Measurements from ENCODE around the gene ESYT2.

ESYT2 gene

DNA sequence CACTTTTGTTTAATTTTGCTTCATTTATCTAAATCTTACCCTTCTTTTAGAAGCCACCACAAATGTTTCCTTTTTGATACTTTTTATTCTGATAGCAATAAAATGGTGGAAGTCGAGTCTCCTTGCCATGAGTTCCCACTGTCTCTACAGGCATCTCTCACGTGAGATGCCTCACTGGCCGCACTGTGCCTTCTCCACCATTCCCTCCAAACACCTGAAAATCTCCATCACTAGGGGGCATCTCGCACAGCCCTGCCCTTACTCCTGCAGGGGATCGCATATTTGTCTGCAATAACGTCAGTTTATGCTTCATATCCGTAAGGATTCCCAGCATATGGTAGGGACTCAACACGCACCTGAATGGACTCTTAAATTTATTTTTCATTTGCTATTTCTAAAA, 68.4 kb downstream of the ESYT2 start:
- peak; percentile 54 for DNase-seq

DNA sequence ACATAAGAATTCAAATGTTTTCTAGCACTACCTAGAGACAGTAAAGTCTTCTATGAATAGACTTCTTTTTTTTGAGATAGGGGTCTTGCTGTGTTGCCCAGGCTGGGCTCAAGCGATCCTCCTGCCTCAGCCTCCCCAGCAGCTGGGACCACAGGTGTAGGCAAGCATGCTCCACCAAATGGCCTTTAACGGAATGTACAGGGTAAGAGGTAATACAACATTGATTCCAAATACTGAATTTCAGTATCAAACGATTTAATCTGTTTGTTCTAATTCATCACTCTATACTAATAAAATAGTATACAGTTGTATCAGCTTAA, 68.9 kb downstream of the ESYT2 start:
- no peak for DNase-seq

DNA sequence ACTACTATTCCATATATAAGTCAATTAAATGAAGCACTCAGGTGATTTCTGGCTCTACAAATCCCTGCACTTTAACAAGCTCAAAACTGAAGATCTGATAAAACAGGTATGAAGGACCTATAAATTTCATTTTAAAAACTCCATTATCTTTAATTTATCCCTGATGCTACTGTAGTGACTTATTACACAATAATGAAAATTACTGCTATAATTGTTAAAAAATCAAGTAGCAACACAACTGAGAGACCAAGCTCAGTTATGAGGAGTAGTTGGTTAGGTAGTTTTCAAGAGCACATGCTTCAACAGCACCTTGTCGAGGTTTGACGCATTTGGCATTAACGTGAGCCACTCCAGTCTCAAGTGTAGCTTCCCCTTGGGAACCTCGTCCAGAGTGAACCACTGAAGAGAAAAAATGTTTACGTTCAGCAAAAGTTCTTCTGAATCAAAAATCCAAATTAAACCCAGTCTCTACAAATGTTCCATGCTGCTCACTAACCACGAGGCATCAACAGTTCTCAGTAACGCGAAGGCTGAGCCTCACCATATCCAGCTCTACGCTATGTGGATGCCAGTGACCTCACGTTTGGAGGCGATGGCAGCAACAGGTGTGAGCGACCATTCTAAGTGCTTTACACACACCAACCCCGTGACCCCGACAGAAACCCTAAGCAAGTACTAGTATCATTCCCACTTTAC, 69.4 kb downstream of the ESYT2 start:
- no peak for DNase-seq

GRCh38 chr7:158759245-158759614, 70.1 kb downstream of the ESYT2 start:
- DNase-seq, result no peak

DNA sequence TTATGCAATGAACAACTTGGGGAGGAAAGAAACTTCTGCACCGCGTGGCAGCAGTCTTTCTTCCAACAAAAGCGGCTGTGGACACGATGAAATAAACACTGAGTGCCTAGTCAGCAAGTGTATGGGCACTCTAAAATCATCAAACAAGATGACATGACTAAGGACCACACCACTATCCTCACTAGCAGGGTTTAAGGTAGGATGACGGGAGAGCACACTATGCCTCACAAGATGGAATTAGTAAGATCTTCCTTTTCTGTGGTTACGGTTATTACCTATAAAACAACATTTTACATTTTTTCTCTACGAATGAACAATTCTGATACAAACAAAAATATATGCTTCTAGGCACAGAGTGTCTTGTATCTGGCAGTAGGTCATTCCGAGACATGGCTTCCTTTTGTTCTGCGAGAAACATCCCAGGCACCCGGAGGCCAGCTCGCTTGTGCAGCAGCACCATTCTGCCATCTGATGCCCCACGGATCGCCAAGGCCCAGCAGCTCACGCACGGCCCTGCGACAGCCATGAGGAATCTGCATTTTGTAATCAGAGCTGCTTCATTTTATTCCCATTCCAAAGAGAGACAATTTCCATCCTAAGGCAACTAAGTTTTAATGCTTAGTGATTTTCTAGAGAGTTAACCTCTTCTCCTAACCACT, 70.6 kb downstream of the ESYT2 start:
- no peak for DNase-seq

GRCh38 chr7:158757404-158757989, 71.8 kb downstream of the ESYT2 start:
- DNase-seq, result no peak

- DNase-seq, result no peak
Measured at GRCh38 chr7:158754746-158755444, 74.4 kb downstream of the ESYT2 start.

- no peak for DNase-seq
Measured at GRCh38 chr7:158753900-158754299, 75.4 kb downstream of the ESYT2 start.

DNA sequence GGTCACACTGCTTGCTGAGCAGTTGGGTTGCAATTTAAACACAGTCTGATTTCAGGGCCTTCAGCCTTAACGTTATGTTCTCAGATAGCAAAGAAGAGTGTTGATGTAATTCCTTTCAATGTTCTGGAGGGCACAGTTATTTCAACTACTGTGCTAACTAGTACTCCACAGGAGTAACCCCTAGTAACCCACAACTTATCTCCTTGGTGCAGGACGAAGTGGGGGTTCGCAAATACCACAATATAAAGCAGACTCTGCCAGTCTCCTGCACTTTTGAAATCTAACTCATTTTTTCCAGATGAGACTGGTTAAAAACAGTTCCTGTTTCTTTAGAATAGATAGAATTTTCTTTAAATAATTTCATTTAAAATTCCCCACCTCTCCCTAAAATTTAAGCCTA, 77.6 kb downstream of the ESYT2 start:
- no peak for DNase-seq

- DNase-seq, result no peak
Measured at GRCh38 chr7:158751199-158751598, 78.1 kb downstream of the ESYT2 start.

DNA sequence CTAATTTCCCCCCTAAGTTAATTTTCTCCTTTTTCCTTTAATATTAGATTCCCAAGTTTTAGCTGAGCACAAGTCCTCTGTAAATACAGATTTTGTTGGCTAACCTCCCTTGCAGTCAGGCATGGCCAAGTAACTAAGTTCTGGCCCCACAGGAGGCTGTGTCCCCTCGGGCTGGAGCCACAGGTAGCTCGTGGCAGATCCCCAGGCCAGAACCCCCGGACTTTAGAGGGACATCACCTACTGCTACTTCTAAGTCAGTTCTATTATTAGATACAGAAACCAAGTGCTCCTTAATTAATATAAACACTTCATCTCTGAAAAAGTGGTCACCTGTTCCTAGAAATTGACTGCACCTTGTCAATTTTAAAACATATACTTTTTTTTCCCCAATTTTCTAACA, 78.6 kb downstream of the ESYT2 start:
- DNase-seq, result no peak

- DNase-seq, result no peak
Measured at GRCh38 chr7:158749396-158749795, 79.9 kb downstream of the ESYT2 start.

DNA sequence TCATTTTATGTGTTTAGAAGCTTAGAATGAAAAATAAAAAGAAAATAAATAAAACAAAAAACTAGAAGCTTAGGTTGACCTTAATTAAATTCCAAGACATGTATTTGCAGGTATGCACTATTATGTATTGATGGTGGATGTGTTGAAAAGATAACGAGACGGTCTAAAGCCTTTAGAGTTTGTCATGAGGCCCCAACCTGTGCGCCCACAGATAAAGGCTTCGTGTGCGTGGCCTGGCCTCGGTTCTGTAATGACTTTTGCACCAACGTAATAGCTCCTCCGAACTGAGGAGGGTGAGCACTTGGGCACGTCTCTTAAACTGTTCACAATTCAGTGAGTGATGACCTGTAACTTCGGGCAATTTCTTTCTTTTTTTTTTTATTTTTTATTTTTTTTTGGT, 81.0 kb downstream of the ESYT2 start:
- DNase-seq, result no peak

GRCh38 chr7:158747408-158747807, 81.9 kb downstream of the ESYT2 start:
- DNase-seq, result no peak

GRCh38 chr7:158746957-158747356, 82.4 kb downstream of the ESYT2 start:
- no peak for DNase-seq

DNA sequence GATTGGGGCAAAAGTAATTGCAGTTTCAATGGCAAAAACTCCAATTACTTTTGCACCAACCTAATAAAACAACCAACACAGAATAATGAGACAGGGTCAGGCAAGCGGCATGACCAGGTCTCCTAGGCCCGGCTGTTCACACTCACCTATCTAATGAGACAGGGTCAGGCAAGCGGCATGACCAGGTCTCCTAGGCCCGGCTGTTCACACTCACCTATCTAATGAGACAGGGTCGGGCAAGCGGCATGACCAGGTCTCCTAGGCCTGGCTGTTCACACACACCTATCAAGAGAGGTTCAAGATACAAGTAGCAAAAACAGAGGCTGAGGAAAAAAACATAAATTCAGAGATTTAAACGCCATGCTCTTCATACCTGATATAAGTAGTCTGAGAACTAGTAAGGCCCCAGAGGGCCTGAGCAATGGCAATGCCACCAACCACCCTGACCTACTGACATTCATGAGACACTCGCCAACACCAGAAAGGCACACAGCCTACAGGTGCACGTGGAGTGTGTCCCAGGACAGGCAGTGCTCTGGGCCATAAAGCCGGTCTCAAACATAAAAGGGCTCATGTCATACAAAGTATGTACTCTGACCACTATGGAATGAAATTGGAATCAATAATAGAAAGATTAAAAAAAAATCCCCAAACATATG, 84.1 kb downstream of the ESYT2 start:
- DNase-seq, result no peak

- DNase-seq, result no peak
Measured at GRCh38 chr7:158744070-158744469, 85.2 kb downstream of the ESYT2 start.

GRCh38 chr7:158743219-158743618, 86.1 kb downstream of the ESYT2 start:
- no peak for DNase-seq

DNA sequence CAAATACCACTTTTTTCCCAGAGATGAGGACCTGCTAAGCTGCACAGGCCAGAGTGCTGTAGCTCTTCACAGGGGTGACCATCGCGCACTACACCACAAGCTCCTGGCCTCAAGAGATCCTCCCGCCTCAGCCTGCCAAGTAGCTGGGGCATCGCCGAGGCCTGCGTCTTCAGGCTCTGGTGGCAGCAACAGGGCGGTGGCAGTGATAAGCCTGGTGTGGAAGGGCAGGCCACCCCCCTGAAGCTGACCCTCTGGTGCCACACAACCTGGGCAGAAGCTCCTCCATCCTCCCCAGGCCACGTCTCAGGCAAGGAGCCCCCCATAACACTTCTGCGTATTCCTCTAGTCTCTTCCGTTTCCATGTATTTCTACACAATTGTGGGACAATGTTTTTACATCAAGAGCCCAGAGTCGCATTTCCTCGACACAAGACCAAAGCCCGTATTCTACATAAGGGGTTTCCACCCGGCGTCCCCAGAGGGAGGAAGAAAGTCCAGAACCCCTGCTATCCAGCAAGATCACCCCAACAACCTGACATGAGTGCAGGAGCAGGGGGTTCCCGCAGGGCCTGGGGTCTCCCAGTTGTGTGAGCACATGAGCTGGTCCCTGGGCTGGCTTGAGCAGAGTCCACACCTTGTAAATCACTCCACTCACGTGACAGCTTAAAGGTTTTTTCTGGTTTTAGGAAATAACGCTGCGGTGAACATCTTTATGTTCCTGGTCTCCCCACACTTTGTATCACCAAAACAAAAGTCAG, 87.1 kb downstream of the ESYT2 start:
- no peak for DNase-seq

DNA sequence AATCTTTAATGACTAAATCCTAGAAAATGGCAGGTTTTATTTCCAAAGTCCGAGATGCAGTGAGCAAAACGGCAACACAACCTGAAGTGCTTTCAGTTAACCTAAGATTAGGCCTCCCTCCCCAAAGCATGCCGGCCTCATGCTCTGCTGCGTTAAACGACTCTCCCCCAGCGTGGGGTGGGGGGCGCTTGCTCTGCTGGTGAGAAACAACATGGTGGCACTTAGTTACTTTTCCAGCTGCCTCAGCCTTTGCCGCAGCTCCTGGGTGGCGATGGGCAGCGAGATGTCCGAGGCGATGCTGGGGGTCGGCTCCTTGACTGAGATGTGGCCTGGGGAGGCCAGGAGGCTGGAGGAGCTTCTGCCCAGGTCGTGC, 88.0 kb downstream of the ESYT2 start:
- DNase-seq, result no peak

DNA sequence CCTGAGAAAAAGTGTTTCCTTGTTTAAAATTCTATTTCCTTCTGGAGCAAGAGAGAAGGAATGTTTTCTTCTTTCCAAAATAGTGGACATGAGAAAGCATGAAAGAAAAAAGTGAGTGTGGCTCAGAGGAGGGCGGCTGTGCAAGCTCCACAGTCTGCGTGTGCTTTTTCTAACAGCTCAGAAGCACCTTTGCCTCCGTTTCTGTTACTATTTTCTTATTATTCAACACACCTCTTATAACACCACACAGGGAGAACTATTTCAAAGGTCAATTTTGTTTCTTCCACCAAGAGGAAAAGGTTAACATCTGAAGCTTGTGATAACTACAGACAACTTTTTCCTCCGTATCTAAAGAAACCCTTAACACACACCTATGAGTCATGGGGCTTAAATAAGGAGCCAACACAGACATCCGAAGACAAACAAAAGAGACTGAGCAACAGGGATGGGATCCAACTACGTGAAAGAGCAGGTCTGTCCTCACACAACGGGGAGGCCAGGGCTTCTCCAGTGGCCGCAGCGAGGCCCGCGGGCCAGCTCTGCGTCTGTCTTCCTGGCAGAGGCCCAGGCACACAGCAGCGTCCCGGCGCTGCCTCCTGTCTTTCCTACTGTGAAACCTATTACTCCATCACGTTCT, 88.5 kb downstream of the ESYT2 start:
- no peak for DNase-seq

- DNase-seq, result no peak
Measured at GRCh38 chr7:158740013-158740656, 89.2 kb downstream of the ESYT2 start.
